Liver (tissue), 3 donors: Measurements from ENCODE around the gene PIGQ.

ENCODE experiments used
- RAD21 ChIP-seq, 2 donors: IDR thresholded peaks; 2 replicates each; pipeline ENCODE4 v1.6.1; 2016; ENCODE audit warnings: antibody characterized with exemption in 2 of 2, mild to moderate bottlenecking in 2 of 2
- TAF1 ChIP-seq: conservative IDR thresholded peaks from 2 replicates; pipeline ENCODE4 v1.6.1; 2016; ENCODE audit warnings: antibody characterized with exemption, mild to moderate bottlenecking
- TF ChIP-seq, protein P1 (sequence below): fragments of 150-350 bp; IDR thresholded peaks from 2 replicates; pipeline ENCODE4 v1.5.1; 2017; ENCODE audit warnings: improper control_type of control experiment, low read depth, low read length; ENCODE audit not compliant: missing input control
- donor health status: healthy.
- donor health status: healthy.

DNA sequence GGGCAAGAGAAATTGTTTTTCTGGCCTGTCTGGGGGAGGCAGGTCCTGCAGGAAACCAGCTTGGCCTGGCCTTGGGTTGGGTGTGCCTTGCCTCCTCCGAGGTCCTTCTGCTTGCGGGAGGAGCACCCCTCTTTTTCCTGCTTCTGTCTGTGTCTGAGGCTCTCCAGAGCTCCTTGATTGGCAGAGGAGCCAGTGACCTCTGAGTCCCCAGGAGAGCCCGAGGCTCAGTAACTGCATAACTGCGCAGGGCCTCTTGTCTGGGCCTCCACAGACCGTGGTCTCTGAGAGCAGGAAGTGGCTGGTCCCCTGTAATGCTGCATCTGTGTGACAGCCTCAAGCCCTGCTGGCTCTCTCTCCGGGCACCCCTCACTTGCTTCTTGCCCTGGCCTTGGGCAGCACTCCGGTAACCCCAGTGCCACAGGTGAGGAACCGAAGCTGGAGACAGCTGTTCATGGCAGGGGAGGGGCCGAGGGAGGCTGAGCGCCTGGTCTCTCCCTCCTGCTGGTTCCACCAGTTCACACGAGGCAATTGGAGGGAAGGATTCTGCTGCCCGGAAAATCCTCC lies 40.7 kb upstream of the PIGQ start:
- TF ChIP-seq, protein P1, sequence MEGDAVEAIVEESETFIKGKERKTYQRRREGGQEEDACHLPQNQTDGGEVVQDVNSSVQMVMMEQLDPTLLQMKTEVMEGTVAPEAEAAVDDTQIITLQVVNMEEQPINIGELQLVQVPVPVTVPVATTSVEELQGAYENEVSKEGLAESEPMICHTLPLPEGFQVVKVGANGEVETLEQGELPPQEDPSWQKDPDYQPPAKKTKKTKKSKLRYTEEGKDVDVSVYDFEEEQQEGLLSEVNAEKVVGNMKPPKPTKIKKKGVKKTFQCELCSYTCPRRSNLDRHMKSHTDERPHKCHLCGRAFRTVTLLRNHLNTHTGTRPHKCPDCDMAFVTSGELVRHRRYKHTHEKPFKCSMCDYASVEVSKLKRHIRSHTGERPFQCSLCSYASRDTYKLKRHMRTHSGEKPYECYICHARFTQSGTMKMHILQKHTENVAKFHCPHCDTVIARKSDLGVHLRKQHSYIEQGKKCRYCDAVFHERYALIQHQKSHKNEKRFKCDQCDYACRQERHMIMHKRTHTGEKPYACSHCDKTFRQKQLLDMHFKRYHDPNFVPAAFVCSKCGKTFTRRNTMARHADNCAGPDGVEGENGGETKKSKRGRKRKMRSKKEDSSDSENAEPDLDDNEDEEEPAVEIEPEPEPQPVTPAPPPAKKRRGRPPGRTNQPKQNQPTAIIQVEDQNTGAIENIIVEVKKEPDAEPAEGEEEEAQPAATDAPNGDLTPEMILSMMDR, result no peak
- TF ChIP-seq TAF1, result no peak
- no peak for TF ChIP-seq RAD21 (IDR thresholded peaks at IDR 0.05)
